HG03103 (cell line): ENCODE measurements around the gene MFAP3L.
"Not testable (repeated sequence)": the region's sequence is repeated elsewhere in the genome, so short reads cannot be mapped to it uniquely, and the experiment has no call there.

Experiments
- ATAC-seq: cut with Tn5 transposase; IDR thresholded peaks from one replicate; pipeline ENCODE4 v1.9.1; 2021; ENCODE audit warnings: low read depth; ENCODE audit not compliant: unreplicated experiment

MFAP3L gene

DNA sequence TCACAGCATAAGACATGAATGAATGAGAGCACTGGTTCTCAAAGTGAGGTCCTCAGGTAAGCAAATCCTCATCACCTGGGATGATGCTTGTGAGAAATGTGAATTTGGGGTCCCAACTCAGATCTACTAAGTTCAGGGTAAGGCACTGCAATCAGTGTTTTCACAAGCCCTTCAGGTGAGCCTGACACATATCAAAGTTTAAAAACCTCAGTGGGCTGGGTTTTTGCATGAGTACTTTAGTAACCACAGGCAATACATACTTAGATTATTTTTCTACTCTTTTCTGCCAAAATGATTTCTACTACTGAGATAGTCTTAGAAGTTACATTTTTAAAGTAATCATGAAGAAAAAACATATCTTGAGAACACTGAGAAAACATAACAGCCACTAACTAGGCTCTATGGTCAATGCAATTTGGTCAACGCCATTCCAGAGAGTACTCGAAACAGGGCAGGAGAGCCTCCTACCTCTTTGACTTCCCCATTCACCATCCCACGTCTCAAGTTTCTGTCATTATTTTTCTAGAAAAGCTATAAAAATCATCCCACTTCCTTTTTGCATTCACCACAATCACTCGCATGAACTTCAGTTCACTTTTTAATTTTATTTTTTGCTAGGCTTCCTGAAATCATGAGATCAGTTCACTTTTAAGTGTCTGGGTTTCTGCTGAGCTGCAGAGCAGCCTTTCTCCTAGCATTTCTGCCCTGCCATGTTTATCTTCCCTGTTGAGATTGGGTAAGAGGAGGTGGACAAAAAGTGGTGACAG lies 73.8 kb downstream of the MFAP3L start:
- peak; percentile 60 for ATAC-seq

DNA sequence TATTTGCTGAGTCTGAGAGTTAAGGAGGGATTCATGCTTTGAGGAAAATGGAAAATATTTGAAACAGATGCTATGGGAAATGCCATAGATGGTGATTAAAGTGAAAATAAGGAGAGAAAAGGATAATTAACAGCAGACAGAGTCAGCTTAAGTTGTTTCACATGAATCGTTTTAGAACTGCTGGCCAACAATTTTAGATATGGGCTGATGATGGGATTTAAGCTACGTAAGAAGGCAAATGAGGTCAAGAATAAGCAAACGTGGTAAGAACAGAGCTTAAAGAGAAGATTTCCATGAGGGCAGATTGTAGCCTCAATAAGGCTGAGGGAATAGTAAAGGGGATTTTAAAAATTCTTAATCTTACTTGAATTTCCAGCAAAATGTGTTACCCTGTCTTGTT lies 77.9 kb downstream of the MFAP3L start:
- ATAC-seq, result no peak

DNA sequence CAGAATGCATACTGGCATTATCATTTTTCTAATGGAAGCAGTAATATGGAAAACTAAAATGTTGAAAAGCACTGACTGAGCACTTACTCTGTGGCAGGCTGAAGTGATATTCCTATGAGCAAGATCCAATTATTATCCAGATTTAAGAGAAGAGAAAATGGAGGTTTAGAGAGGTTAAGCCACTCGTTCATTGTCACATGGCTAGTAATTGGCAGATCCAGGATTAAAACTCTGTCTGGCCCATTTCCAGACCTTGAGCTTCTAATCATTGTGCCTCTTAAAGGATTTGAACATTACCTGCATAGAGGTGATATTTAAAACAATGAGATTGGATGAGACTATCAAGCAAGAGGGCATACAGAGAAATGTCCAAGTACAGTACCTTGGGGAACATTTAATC lies 80.6 kb downstream of the MFAP3L start:
- ATAC-seq, result no peak

DNA sequence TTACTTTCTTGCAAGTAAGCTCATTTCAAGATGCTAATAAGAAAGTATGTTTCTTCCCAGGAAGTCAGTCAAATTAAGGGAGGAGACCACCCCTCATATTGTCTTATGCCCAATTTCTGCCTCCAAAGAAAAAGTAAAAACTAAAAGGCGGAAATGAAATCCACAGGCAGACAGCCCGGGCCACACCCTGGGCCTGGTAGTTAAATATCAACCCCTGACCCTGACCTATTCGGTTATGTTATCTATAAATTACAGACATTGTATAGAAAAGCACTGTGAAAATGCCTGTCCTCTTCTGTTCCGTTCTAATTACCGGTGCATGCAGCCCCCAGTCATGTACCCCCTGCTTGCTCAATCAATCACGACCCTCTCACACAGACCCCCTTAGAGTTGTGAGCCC lies 82.6 kb downstream of the MFAP3L start:
- ATAC-seq, result not testable (repeated sequence)

DNA sequence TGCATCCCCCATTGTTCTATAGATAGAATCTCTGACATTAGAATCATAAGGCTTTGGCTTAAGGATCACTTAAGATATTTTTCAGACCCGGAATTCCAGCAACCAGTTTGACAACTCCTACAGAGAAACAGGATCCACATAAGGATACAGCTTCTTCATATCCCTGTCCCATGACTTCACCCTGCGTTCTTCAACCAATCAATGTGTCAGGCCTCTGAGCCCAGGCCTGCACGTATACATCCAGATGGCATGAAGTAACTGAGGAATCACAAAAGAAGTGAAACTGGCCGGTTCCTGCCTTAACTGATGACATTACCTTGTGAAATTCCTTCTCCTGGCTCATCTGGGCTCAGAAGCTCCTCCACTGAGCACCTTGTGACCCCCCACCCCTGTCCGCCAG lies 85.1 kb downstream of the MFAP3L start:
- no peak for ATAC-seq

DNA sequence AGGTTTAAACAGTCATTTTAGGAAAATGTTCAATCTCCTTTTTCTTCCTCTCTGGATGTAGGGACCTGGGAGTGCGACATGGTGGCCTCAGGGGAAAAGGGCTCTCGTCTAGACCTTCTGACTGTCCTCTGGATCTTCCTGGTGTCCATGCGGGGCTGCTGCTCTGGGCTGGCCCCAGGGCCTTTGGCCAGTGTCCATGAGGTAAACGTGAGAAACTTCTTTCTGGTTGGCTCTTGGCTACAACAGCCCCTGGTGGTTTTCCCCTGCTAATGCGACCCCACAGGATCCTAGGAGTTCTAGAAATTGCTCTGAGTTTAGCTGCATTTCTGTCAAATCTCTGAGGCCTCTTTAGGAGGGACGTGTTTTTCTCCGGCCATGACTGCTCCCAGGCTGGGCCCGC lies 85.7 kb downstream of the MFAP3L start:
- no peak for ATAC-seq
